GM23248 (cell line): ENCODE results near the gene MYADML2. TPM values are rescaled to one million over a fixed set of nuclear protein-coding genes. Genes with fewer than 3 reads are reported as not detected.
A peak's percentile ranks its signal among the peaks of the same experiment; 100 is the strongest.

Source experiments
- DNase-seq: peaks from one replicate; pipeline ENCODE4 v3.0.0-alpha.2; 2015
- H2AFZ ChIP-seq: fragments of 200-600 bp; sonication (generic); 2 replicates; pipeline ENCODE4 v1.6.1; 2016; ENCODE audit warnings: antibody characterized with exemption
- H3F3A ChIP-seq: fragments of 200-600 bp; sonication (generic); 2 replicates; pipeline ENCODE4 v1.6.1; 2016; ENCODE audit warnings: mild to moderate bottlenecking, antibody characterized with exemption, mixed run types; ENCODE audit not compliant: insufficient read depth
- H3K27ac ChIP-seq: fragments of 200-600 bp; sonication (generic); 2 replicates; pipeline ENCODE4 v1.5.1; 2016; ENCODE audit warnings: mild to moderate bottlenecking
- H3K27me3 ChIP-seq: fragments of 200-600 bp; sonication (generic); replicated peaks from 2 replicates; pipeline ENCODE4 v1.6.1; 2016; ENCODE audit warnings: mild to moderate bottlenecking; ENCODE audit not compliant: insufficient read depth
- H3K36me3 ChIP-seq: fragments of 200-600 bp; sonication (generic); 2 replicates; pipeline ENCODE4 v1.6.1; 2016; ENCODE audit warnings: low read depth, mild to moderate bottlenecking
- H3K4me1 ChIP-seq: fragments of 200-600 bp; sonication (generic); 2 replicates; pipeline ENCODE4 v1.6.1; 2016; ENCODE audit warnings: mild to moderate bottlenecking; ENCODE audit not compliant: insufficient read depth
- H3K4me2 ChIP-seq: fragments of 200-600 bp; sonication (generic); one replicate; pipeline ENCODE4 v1.6.1; 2016; ENCODE audit warnings: mild to moderate bottlenecking; ENCODE audit not compliant: unreplicated experiment
- H3K4me3 ChIP-seq: fragments of 200-600 bp; sonication (generic); 2 replicates; pipeline ENCODE4 v1.5.1; 2016; ENCODE audit warnings: mild to moderate bottlenecking
- H3K79me2 ChIP-seq: fragments of 200-600 bp; sonication (generic); 2 replicates; pipeline ENCODE4 v1.6.1; 2016; ENCODE audit warnings: mild to moderate bottlenecking; ENCODE audit not compliant: insufficient read depth
- H3K9ac ChIP-seq: fragments of 200-600 bp; sonication (generic); 2 replicates; pipeline ENCODE4 v1.6.1; 2016; ENCODE audit warnings: mild to moderate bottlenecking
- H3K9me2 ChIP-seq: fragments of 200-600 bp; sonication (generic); 2 replicates; pipeline ENCODE4 v1.6.1; 2016; ENCODE audit warnings: mixed run types, mild to moderate bottlenecking, moderate library complexity; ENCODE audit not compliant: insufficient read depth
- H3K9me3 ChIP-seq: fragments of 200-600 bp; sonication (generic); one replicate; pipeline ENCODE4 v1.6.1; 2017; ENCODE audit warnings: low read depth
- H4K20me1 ChIP-seq: fragments of 200-600 bp; sonication (generic); 2 replicates; pipeline ENCODE4 v1.6.0; 2016; ENCODE audit not compliant: insufficient read depth
- EZH2 ChIP-seq: fragments of 200-600 bp; sonication (generic); IDR thresholded peaks from 2 replicates; pipeline ENCODE4 v1.6.1; 2018; ENCODE audit warnings: antibody characterized with exemption, mild to moderate bottlenecking; ENCODE audit not compliant: insufficient read depth, poor library complexity, severe bottlenecking
- EZH2phosphoT487 ChIP-seq: fragments of 200-600 bp; sonication (generic); IDR thresholded peaks from 2 replicates; pipeline ENCODE4 v1.6.1; 2018; ENCODE audit warnings: antibody characterized with exemption, moderate library complexity, mild to moderate bottlenecking, low read depth; ENCODE audit not compliant: insufficient read depth
- WGBS, 2 experiments: methylation state at CpG; one replicate each; pipeline ENCODE4 v1.1.6; 2015 to 2017; ENCODE audit warnings: low lambda C conversion rate in 2 of 2, low coverage in 1 of 2; ENCODE audit errors: missing lambda C conversion rate in 2 of 2; 5-methylcytosine and 5-hydroxymethylcytosine counted together
- in situ Hi-C: fragments of 300-500 bp; cut with MboI; formaldehyde crosslinking; loops from 2 replicates; pipeline ENCODE4 v1.15.0; 2020
- polyA plus RNA-seq: library from polyadenylated mRNA; unstranded; fragments of >200 nt; fragmentation: Nextera tagmentation; extraction: Ambion mirVana; gene quantifications from 2 replicates; pipeline ENCODE4 v1.2.1, GENCODE V29; 2016
- total RNA-seq: library from RNA; depleted of rRNA; stranded (reverse); fragments of >200 nt; shearing (Covaris generic); gene quantifications from 2 replicates; pipeline ENCODE4 v1.2.3, GENCODE V29; 2014

The MYADML2 gene
- total and polyA plus RNA-seq, 2 experiments from 2014 or later, result not detected

DNA sequence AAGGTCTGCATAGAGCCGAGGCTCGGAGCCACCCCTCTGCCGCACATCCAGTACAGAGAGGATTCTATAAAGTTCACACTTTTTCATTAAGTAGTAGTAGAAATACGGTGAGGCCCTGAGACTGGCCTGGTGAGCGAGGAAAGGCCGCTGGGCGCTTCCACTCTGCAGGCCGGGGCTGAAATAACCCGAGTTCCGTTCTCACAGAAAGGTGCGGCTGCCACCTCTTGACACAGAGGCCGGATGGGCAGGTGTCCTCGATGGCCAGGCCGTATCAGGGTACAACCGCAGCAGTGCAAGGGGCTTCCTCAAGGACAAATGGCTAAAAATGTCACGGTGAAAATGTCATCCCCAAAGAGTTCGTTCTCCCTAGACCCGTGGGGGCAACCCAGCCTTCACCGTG is 35.1 kb downstream of the MYADML2 start:
- no peak overlapping the region for H3K4me2 ChIP-seq
- H3K4me1 ChIP-seq, result peaks cover 10% of the 10 kb centered on the region; the same call in 1 of the 2 replicates
- no peaks in the 10 kb centered on the region for H3K27me3 ChIP-seq
- whole genome bisulfite sequencing, 2 experiments, result 85 to 90% methylated on average over 19 of the region's 19 CpGs
- H3K9ac ChIP-seq, result no peak overlapping the region
- no peaks in the 10 kb centered on the region for H3K9me3 ChIP-seq
- H4K20me1 ChIP-seq, result no peaks in the 10 kb centered on the region
- in situ Hi-C loops, result no loop called here
- TF ChIP-seq EZH2, result no peak
- no peak for TF ChIP-seq EZH2phosphoT487
- H3F3A ChIP-seq, result peaks cover 5% of the 10 kb centered on the region; the same call in 1 of the 2 replicates
- H3K27ac ChIP-seq, result no peak overlapping the region
- H3K4me3 ChIP-seq, result no peak overlapping the region
- DNase-seq, result no peak
- no peak overlapping the region for H2AFZ ChIP-seq
- 0 out of 2 replicates have a peak, but pooled peaks cover 10% of the 10 kb centered on the region for H3K36me3 ChIP-seq
- peaks cover 14% of the 10 kb centered on the region for H3K79me2 ChIP-seq
- no peaks in the 10 kb centered on the region for H3K9me2 ChIP-seq

DNA sequence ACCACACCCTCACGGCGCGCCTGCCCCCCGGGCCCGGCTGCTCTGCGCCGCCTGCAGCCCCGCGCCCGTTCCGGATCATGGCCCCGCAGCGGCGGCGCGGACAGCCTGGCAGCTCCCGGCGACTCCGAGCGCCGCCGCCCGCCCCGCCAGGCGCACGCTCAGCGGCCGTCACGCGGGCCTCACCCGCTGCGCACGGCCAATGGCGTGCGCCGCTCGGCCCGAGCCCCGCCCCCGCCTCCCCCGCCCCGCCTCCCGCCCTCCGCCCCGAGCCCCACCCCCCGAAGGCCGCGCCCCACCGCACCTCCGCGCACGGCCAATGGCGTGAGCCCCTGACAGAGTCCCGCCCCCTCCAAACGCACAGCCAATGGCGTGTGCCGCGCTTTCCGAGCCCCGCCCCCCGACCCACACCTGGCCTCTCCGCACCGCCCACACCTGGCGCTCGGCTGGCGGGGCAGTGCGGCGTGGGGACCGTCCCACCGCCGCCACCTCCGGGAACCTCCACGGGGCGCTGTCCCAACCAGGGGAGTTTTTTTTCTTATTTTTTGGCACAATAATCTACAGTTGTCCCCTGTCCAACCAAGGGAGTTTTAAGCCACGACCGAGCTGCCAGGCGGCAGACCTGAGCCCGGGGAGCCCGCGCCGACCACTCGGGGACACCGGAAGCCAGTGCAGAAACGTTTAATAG is 35.6 kb downstream of the MYADML2 start, which contains the start of gene PCYT2:
PCYT2 (minus strand) TSS at position 123 of the 685 bp plus-strand sequence; CDS start at position 79, 44 bp downstream.
- WGBS, 2 experiments, result 5 to 7% methylated on average over 31 to 61 of the region's 84 CpGs
- TF ChIP-seq EZH2phosphoT487 (no peak), EZH2 (no peak)

DNA sequence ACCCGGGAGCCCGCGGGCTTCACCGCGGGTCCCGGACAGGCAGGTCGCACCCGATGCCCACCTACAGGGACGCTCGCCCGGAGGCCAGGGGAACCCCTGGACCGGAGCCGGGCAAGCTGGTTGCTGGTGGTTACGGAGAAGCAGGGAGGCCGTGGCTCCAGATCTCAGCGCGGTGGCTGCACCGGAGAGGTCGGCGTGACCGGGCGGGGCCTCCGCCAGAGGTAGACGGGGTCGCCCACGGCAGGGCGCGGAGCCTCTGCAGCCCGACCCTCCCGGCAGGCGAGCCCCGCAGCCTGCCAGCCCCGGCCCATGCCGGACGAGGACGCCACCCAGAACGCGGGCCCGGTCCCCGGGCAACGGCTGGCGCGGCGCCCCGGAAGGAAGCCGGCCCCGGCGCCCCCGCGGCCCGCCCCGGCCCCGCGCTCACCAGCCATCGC is 36.2 kb downstream of the MYADML2 start:
- peak overlapping the region; percentile 83 for H3K4me2 ChIP-seq
- H3F3A ChIP-seq, result peaks cover 5% of the 10 kb centered on the region; the same call in 1 of the 2 replicates
- H3K9me3 ChIP-seq, result no peaks in the 10 kb centered on the region
- H2AFZ ChIP-seq, result peak overlapping the region; percentile 70
- H3K79me2 ChIP-seq, result peaks cover 3% of the 10 kb centered on the region; the same call in 1 of the 2 replicates
- H3K9ac ChIP-seq, result peak overlapping the region; percentile 70
- TF ChIP-seq EZH2 (no peak), EZH2phosphoT487 (no peak)
- no peaks in the 10 kb centered on the region for H3K27me3 ChIP-seq
- H4K20me1 ChIP-seq, result no peaks in the 10 kb centered on the region
- 0 to 3% methylated on average over 19 to 33 of the region's 55 CpGs for WGBS, 2 experiments
- peak overlapping the region; percentile 77 for H3K4me3 ChIP-seq
- H3K4me1 ChIP-seq, result peaks cover 4% of the 10 kb centered on the region; the same call in 1 of the 2 replicates
- no peak overlapping the region for H3K27ac ChIP-seq
- in situ Hi-C loops, result no loop called here
- no peaks in the 10 kb centered on the region for H3K9me2 ChIP-seq
- H3K36me3 ChIP-seq, result 0 out of 2 replicates have a peak, but pooled peaks cover 10% of the 10 kb centered on the region
- DNase-seq, result peak; percentile 55

More for the DNA sequence above, 35.6 kb downstream of the MYADML2 start, which contains the start of gene PCYT2:
- H2AFZ ChIP-seq, result peak within 1 kb of the TSS; percentile 70
- peak within 1 kb of the TSS; percentile 83 for H3K4me2 ChIP-seq
- in situ Hi-C loops, result no loop called here
- peaks cover 5% of the 10 kb centered on the region; the same call in 1 of the 2 replicates for H3F3A ChIP-seq
- H3K9me2 ChIP-seq, result no peaks in the 10 kb centered on the region
- H3K27ac ChIP-seq, result no peak within 1 kb of the TSS
- H3K9me3 ChIP-seq, result no peaks in the 10 kb centered on the region
- H3K4me3 ChIP-seq, result peak within 1 kb of the TSS; percentile 77
- 0 out of 2 replicates have a peak, but pooled peaks cover 10% of the 10 kb centered on the region for H3K36me3 ChIP-seq
- peaks cover 8% of the 10 kb centered on the region; the same call in 1 of the 2 replicates for H3K79me2 ChIP-seq
- no peaks in the 10 kb centered on the region for H3K27me3 ChIP-seq
- no peaks in the 10 kb centered on the region for H4K20me1 ChIP-seq
- peak within 1 kb of the TSS; percentile 70 for H3K9ac ChIP-seq
- H3K4me1 ChIP-seq, result peaks cover 7% of the 10 kb centered on the region; the same call in 1 of the 2 replicates
- peak; percentile 95 for DNase-seq

DNA sequence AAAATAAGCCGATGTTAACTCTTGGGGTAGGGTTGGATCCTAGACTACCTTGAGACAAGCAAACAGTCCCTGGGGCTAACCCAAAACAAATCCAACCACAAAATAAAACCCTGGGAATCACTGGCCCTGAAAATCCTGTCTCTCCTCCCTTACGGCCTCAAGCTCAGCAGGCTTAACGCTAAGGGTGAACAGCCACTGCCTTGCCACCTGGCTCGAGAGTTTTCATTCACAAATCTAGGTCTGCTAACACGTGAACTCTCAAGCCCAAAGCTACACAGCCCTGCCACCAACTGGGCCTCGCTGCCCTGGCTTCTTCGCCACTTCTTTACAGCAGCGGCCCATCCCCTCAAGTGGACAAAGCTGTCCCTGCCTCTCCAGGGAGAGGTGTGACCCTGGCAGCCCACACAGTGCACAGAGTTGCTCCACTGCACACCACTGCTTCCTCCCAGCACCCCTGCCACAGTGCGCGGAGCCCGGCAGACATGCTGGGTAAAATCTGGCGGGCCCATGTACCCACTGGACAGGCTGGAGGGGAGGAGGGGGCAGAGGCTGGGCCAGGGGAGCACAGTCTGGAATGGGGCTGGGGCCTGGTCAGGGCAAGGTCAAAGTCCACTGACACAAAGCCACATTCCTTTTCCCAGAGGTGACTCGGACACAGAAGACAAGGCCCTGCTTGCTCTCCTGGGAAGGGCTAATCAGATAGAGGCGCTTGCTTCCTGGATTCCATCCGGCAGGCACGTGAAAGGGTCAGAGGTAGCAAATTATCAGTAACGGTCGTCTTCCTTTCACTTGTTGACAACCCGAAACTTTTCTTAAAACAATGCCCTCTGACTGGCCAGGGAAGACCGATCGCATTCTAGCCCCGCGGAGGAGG is 36.8 kb downstream of the MYADML2 start:
- peak overlapping the region; percentile 70 for H2AFZ ChIP-seq
- H3K27me3 ChIP-seq, result no peaks in the 10 kb centered on the region
- no peaks in the 10 kb centered on the region for H4K20me1 ChIP-seq
- H3K4me3 ChIP-seq, result peak overlapping the region; percentile 77
- peak overlapping the region; percentile 70 for H3K9ac ChIP-seq
- no peaks in the 10 kb centered on the region for H3K9me3 ChIP-seq
- 44 to 45% methylated on average over 23 of the region's 23 CpGs for WGBS, 2 experiments
- H3F3A ChIP-seq, result 0 out of 2 replicates have a peak, but pooled peaks cover 5% of the 10 kb centered on the region
- no peaks in the 10 kb centered on the region for H3K79me2 ChIP-seq
- H3K27ac ChIP-seq, result no peak overlapping the region
- peak overlapping the region; percentile 83 for H3K4me2 ChIP-seq
- H3K4me1 ChIP-seq, result peaks cover 4% of the 10 kb centered on the region; the same call in 1 of the 2 replicates
- no peak for TF ChIP-seq EZH2
- no peak for TF ChIP-seq EZH2phosphoT487
- DNase-seq, result peak; percentile 40
- in situ Hi-C loops, result no loop called here
- no peaks in the 10 kb centered on the region for H3K9me2 ChIP-seq
- 0 out of 2 replicates have a peak, but pooled peaks cover 10% of the 10 kb centered on the region for H3K36me3 ChIP-seq
